Erythroblast (primary cell): Measurements from ENCODE around the gene RNU1-4.

Source experiments
- GATA1 ChIP-seq: IDR thresholded peaks from 2 replicates; pipeline ENCODE4 v1.6.1; 2011; ENCODE audit warnings: low read depth, mild to moderate bottlenecking, control low read depth, low read length, moderate library complexity
- POLR2A ChIP-seq: IDR thresholded peaks from 2 replicates; pipeline ENCODE4 v1.6.1; 2011; ENCODE audit warnings: mild to moderate bottlenecking, low read length

- TF ChIP-seq POLR2A = no peak
- TF ChIP-seq GATA1 = no peak
Measured at GRCh38 chr1:16719571-16720350, 20.6 kb upstream of the RNU1-4 start.
